Tibial nerve (tissue), 3 donors: Measurements from ENCODE around the gene IZUMO2.

Experiments used
- CTCF ChIP-seq, 5 experiments: fragments of 200-600 bp in 3 of 5; fragments of 450-650 bp in 2 of 5; sonication (generic) in 3 of 5; IDR thresholded peaks; one replicate each; pipeline ENCODE4 v1.5.1; 2016 to 2019; ENCODE audit warnings: antibody characterized with exemption in 5 of 5, mild to moderate bottlenecking in 3 of 5, moderate library complexity in 2 of 5
- POLR2A ChIP-seq, 2 donors: fragments of 450-650 bp; IDR thresholded peaks; one replicate each; pipeline ENCODE4 v1.6.1; 2017; ENCODE audit warnings: antibody characterized with exemption in 2 of 2, mild to moderate bottlenecking in 2 of 2, moderate library complexity in 2 of 2

- TF ChIP-seq CTCF (IDR thresholded peaks at IDR 0.05) (no peak), POLR2A (IDR thresholded peaks at IDR 0.05) (no peak)
Observed at GRCh38 chr19:50162988-50163387, at the start of gene IZUMO2.
